GM18861 (cell line): ENCODE measurements around the gene C1QTNF9.
"Not testable (repeated sequence)": the region's sequence is repeated elsewhere in the genome, so short reads cannot be mapped to it uniquely, and the experiment has no call there.

Experiments
- ATAC-seq: cut with Tn5 transposase; IDR thresholded peaks from one replicate; pipeline ENCODE4 v1.9.1; 2021; ENCODE audit not compliant: unreplicated experiment

The C1QTNF9 gene

DNA sequence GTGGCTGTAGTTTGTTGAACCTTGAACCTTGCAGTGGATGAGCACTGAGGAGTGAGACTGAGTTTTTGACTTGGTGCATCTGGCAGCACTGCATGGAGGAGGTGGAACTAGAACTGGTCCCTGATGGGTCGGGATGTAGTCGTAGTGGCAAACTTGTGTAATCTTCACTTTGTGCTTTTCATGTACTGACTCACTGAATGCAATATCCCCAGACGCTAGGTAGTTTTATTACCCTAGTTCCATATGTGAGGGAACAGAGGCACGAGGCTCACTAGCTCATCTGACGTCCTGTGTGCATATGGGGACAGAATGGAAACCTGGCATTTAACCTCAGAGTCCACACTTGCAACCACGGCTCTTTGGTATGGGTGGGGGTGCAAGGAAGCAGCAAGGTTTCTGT is 10.3 kb downstream of the C1QTNF9 start:
- not testable (repeated sequence) for ATAC-seq

DNA sequence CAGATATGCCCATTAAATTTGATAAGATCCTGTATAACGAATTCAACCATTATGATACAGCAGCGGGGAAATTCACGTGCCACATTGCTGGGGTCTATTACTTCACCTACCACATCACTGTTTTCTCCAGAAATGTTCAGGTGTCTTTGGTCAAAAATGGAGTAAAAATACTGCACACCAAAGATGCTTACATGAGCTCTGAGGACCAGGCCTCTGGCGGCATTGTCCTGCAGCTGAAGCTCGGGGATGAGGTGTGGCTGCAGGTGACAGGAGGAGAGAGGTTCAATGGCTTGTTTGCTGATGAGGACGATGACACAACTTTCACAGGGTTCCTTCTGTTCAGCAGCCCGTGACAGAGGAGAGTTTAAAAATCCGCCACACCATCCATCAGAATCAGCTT is 12.0 kb downstream of the C1QTNF9 start:
- ATAC-seq, result not testable (repeated sequence)

DNA sequence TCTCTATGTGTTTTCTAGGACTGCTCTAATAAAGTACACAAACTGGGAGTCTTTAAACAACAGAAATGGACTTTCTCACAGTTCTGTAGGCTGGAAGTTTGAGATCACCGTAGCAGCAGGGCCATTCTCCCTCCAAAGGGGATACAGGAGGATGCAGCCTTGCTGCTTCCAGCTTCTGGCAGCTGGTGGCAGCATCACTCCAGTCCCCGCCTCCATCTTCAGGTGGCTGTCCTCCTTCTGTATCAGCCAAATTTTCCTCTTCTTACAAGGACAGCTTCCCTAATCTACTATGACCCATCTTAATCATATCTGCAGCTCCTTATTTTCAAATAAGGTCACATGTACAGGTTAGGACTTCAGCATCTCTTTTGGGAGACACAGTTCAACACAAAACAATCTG is 13.1 kb downstream of the C1QTNF9 start:
- ATAC-seq, result not testable (repeated sequence)

DNA sequence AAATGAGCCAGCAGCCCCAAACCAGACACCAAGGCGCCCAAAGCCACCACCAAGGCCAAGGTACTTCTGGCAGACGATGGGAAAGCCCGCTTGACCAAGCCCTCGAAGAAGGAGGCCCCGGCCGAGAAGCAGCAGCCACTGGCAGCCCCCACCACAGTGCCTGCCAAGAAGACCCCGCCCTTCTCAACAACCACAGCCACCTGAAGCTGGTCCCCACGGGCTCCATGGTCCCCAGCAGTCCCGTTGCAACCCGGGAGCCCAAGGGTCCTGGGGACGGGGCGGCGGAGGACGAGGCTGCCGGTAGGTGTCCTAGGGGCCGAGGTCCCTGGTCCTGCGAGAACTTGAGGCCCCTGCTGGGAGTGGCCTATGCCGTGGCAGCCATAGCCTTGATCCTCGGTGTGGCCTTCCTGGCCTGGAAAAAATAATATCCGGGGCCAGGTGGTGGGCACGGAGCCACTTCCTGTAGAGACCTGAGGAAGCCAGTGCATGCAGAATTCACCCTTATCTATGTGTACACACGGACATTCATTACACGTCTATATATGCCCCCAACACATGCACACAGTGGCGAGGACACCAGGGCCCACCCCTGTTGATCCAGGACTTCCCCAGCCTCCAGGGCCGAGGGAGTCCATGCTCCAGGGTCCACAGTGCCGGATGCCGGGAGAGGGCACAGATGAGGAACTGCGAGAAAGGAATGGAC is 13.8 kb downstream of the C1QTNF9 start:
- no peak for ATAC-seq

DNA sequence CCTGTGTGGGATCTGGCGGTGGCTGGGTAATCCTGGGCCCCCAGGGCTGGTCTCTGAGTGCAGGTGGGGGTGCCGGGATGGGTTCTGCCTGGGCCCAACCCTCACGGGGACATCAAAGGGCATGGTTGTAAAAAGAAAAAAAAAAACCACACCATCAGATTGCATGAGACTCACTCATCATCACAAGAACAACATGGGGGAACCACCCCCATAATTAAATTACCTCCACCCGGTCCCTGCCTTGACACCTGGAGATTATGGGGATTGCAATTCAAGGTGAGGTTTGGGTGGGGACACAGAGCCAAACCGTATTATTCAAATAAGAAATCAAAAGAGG is 14.3 kb downstream of the C1QTNF9 start:
- ATAC-seq, result no peak

DNA sequence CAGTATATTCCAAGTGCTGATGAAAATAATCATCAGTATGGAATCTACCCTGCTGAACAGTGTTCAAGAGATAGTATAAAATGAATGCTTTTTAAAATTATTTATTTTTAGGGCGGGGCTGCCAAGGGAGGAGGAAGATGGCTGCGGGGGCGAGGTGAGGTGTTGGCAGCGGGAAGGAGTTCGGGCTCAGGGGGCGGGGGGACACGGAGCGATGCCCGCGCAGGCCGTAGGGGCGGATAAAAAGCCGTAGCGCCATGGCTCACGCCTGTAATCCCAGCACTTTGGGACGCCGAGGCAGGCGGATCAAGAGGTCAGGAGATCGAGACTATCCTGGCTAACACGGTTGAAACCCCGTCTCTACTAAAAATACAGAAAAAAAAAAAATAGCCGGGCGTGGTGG is 18.2 kb downstream of the C1QTNF9 start:
- ATAC-seq, result not testable (repeated sequence)

DNA sequence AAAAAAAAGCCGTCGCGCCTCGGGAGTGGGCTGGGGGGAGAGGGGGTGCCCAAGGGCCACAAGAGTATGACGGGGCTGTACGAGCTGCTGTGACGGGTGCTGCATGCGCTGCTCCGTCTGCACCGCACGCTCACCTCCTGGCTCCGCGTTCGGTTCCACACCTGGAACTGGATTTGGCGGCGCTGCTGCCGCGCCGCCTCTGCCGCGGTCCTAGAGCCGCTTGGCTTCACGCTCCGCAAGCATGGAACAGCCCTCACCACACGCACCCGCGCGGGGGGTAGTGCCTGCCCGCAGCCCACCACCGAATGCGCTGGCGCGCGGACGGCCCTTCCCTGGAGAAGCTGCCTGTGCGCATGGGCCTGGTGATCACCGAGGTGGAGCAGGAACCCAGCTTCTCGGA is 18.8 kb downstream of the C1QTNF9 start:
- no peak for ATAC-seq

DNA sequence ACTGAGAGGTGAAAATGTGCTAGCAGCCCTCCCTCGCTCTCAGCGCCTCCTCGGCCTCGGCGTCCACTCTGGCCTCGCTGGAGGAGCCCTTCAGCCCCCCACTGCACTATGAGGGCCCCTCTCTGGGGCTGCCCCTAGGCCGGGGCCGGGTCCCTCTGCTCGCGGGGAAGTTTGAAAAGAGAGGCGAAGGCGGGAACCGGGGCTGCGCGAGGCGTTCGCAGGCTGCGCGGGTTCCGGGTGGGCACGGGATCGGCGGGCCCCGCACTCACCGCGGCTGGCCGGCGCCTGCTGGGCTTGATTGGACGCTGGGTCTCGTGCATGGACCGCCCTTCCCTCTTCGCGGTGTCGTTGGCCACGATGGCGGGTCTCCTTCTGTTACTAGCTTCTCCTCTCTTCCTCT is 29.3 kb downstream of the C1QTNF9 start:
- no peak for ATAC-seq

DNA sequence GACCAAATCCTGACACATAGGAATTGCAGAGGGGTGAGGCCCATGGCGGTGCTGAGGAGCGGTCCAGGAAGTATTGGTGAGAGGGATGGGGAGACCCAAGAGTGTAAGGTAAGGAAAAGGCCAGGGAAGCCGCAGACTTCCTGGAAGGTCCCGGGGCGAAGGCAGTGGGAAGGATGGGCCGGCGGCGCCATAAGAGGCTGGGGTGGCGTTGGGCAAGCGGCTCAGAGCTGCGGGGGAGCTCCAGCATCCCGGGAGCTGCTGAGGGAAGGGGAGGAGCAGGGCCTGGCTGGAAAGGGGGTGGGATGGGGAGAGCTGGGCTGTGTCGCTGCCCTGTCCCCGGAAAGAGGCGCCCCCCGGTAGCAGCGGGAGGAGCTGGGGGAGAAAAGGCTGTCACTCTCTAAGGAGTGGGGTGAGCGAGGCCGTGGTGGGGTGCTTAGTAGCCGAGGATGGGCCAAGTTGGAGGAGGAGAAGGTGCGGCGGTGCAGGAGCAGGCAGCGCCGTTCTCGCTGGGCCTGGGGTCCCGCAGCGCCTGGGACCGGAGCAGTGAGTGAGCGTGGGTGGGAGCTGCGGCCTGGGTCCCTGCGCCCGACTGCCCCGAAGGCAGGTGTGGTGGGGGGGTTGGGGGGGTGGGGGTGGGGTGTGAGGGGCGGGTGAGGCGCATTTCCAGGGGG is 30.7 kb downstream of the C1QTNF9 start:
- ATAC-seq, result no peak

DNA sequence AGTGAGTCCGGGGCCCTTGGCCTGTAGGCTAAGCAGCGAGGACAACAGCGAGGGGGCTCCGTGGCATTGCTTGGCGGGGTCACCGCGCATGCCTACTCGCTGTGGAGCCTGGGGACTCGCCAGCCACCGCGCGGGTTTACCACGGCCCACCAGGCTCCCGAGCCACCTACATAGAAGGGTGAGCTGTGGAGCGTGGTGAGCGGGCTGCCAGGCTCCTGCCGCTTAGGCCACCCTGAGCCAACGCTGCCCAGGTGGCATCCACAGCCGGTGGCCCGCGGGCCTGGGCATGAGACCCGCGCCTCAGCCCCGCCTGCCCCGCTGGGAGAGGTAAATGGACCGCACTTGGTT is 31.2 kb downstream of the C1QTNF9 start:
- ATAC-seq, result no peak

DNA sequence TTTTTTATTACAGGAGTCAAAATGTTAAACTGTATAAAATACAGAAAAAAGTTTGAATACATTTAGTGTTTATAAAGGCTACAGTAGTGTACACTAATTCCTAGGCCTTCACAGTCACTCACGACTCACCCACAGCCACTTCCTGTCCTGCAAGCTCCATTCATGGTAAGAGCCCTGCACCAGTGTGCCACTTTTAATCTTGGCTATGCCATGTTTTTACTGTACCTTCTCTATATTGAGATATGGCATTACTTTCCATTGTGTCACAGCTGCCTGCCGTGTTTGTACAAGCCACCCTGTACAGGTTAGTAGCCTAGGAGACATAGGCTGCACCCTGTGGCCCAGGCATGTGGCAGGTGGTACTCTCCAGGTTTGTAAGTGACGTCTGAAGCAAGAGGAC is 32.1 kb downstream of the C1QTNF9 start:
- ATAC-seq, result no peak

DNA sequence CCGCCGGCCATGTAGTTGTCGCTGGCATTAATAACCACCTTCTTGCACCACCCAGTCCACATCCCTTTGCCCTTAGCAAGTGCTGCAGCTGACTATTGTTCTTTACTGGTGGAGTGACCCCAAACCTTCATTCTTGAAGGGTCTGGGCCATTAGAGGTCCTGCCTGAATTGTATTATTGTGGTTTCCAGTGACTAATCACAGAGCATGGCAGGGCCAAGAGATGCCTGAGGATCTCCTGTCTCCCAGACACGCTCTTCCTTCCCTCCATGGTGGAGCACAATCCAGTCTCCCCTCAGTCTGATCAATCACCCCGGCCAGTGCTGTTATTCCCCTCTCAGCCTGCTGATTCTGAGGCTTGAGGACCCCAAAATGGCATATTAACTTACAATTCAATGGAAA is 39.0 kb downstream of the C1QTNF9 start:
- ATAC-seq, result no peak

DNA sequence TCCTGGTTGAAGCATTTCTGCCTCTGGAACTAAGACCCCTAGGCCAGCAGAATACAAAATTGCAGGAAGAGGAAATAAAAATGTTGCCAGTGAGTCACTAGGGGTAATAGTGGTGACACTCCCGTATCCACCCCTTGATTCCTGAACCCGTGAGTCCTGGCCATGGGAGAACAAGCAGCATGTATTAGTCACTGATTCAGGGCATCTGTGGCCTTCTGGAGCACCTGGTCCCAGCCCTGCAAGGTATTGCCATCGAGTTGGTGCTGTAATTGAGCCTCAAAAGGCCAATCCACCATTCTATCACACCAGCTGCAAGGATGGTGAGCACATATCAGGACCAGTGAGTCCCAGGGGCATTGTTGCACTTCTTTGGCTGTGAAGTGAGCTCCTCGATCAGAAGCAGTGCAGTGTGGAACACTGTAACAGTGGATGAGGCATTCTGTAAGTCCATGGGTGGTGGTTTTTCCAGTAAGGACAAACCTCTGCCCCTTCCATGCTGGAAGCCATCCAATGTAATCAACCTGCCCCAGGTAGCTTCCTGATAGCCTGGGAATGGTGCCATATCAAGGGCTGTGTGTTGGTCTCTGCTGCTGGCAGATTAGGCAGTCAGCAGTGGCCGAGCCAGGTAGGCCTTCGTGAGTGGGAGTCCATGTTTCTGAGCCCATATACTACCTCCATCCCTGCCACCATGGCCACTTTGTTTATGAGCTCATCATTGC is 39.6 kb downstream of the C1QTNF9 start:
- ATAC-seq, result no peak

DNA sequence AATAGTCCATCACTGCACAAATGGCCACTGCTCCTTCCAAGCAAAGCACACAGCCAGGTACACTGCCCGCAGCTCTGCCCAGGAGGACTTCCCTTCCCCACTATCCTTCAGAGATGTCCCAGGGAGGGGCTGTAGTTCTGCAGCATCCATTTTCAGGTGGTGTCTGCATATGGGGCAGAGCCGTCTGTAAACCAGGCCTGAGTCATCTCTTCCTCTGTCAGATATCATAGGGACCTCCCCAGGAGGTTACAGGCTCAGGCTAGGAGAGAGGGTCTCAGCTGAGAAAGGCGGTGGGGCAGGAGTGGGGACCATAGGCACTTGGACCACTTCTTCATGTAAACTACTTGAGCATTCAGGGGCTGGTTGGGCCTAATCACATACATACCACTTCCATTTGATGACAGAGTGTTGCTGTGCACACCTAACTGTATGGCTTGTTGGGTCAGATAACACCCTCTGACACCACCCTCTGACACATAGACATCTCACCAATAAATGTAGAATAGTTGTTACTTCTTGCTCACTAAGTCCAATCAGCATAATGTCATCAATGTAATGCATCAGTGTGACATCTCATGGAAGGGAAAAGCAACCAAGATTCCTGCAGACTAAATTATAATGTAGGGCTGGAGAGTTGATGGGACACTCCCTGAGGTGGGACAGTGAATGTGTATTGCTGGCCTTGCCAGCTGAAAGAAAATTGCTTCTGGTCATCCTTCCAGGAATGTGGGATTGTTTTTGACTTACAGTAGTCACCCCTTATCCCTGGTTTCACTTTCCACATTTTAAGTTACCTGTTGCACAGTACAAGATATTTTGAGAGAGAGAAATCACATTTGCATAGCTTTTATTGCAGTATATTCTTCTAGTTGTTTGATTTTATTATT is 40.6 kb downstream of the C1QTNF9 start:
- not testable (repeated sequence) for ATAC-seq

DNA sequence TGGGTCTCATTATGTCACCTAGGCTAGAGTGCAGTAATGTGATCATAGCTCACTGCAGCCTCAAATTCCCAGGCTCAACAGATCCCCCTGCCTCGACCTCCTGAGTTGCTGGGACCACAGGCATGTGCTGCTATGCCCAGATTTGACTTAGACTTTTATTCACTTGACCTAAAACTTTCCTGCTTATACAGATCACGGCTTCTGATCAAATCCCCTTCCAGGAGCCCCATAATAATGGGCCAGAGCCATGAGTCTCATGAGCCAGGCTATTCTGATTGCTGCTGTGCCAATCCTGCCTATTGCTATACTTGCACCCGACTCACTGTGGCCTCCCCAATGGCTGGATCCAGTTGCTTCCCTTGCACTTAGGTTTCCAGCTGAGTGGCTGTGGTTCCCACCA is 42.0 kb downstream of the C1QTNF9 start:
- no peak for ATAC-seq

DNA sequence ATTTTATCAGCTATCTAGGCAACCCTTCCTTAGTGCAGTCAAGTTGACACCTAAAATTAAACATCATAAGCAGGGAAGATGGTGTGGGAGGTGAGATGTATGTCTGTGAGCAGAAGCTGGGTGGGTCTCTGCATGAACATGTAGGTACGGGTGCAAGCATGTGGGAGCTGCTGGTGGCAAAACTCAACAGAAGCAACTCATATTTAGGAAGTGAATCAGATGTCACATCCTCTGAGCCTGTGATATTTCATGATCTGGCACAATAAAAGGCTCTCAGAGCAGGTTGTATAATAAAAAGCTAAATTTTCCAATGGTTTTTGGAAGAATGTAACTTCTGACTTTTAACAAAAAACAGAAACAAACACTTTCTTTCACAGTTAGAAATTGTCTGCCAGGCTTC is 44.4 kb downstream of the C1QTNF9 start:
- no peak for ATAC-seq

DNA sequence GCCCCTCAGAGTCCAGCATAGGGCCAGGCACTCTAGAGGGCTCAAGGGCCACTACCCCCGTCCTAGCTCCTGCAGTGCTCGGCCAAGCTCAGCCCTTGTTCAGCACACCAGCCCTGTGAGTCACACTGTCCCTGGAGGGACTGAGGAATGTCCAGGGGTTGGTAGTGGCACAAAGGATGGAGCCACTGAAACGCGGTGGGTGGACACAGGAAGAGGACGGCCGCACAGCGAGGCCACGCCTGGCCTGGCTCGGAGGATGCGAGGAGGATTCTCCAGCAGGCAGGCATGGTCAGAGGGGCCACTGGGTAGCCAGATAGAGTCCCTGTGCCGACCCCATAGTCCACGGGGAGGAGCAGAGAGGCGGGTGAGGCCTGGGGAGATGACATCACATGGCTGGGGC is 45.7 kb downstream of the C1QTNF9 start:
- ATAC-seq, result no peak

DNA sequence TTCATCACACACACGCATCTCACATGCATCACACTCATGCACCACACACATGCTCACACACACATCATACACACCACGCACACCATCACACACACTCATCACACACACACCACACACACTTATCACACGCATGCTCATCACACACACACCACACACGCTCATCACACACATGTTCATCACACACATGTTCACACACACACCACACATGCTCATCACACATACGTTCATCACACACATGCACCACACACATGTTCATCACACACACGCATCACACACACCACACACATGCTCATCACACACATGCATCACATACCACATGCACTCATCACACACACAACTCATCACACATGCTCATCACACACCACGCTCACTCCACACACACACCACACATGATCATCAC is 46.9 kb downstream of the C1QTNF9 start:
- ATAC-seq, result no peak

DNA sequence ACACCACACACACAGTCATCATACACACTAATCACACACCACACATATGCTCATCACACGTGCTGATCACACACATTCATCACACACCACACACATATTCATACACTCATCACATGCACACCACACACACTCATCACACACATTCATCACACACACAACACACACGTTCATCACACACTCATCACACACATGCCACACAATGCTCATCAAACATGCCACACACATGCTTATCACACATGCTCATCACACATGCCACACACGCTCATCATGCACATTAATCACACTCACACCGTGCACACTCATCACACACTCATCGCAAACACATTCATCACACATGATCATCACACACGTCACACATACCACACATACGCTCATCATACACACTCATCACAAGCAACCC is 47.5 kb downstream of the C1QTNF9 start:
- ATAC-seq, result no peak

DNA sequence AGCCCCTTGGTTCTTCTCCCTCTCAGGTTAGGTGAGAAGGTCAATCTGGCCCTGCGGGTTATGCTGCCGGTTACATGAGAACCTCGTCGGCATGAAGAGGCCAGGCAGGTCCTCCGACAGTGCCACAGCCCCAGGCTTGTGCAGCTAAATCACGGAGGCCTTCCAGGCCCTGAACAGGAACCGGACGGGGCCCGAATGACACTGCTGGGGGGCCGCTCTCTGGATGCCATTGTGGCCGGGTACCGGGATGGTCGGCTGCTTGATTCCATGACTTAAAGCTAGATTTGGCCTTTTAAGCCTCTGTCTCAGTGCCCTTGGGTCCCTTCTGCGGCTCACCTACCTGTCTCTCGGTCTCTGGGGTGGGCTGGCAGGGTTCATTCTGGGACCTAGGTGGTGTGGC is 48.4 kb downstream of the C1QTNF9 start:
- ATAC-seq, result no peak

DNA sequence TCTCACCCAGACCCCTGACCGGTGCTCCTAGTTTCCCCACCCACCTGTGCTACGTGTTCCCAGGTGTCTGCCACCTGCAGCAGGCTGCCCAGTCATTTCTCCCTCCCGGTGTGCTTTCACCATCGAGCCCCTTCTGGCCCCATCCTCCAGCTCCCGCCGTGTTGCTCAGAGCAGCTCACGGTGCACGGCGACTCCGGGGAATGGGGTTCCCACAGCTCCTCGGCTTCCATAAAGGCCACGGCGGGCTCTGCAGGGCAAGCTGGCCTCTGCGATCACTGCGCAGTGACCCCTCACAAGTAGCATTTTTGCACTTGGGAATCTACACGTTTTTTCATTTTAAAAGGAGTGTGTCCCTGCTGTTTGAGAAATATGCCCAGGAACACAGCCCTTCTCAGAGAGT is 49.5 kb downstream of the C1QTNF9 start:
- not testable (repeated sequence) for ATAC-seq
